ENCODE results near the gene ERH.
"Not testable (repeated sequence)": the region's sequence is repeated elsewhere in the genome, so short reads cannot be mapped to it uniquely, and the experiment has no call there.

The ERH gene

GRCh38 chr14:69398053-69398817 lies at the start of gene ERH, which contains the start of gene SLC39A9:
Gene ERH, minus strand, starts transcription at chr14:69398299. Its CDS starts 66 bp downstream, at chr14:69398233.
Gene SLC39A9, plus strand, starts transcription at chr14:69398692. Its CDS starts 678 bp downstream, at chr14:69399370.
- DNase-seq (ENCODE audit: low read depth in 3 of 3), result peak; percentile 84 to 93 (median 91)

GRCh38 chr14:69443296-69443805 lies 45.3 kb upstream of the ERH start:
- no peak for DNase-seq (ENCODE audit: low read depth in 3 of 3)

- no peak for DNase-seq (ENCODE audit: low read depth in 3 of 3)
Observed at GRCh38 chr14:69441948-69442347, 43.8 kb upstream of the ERH start.

- no peak for DNase-seq (ENCODE audit: low read depth in 3 of 3)
Observed at GRCh38 chr14:69439521-69440270, 41.6 kb upstream of the ERH start.

GRCh38 chr14:69432364-69432763 lies 34.3 kb upstream of the ERH start:
- no peak for DNase-seq (ENCODE audit: low read depth in 3 of 3)

- no peak for DNase-seq (ENCODE audit: low read depth in 3 of 3)
Observed at GRCh38 chr14:69430306-69430939, 32.3 kb upstream of the ERH start.

GRCh38 chr14:69429643-69430042 lies 31.5 kb upstream of the ERH start:
- DNase-seq (ENCODE audit: low read depth in 3 of 3), result no peak

GRCh38 chr14:69428289-69428998 lies 30.3 kb upstream of the ERH start:
- no peak for DNase-seq (ENCODE audit: low read depth in 3 of 3)

- no peak for DNase-seq (ENCODE audit: low read depth in 3 of 3)
Observed at GRCh38 chr14:69427596-69427995, 29.5 kb upstream of the ERH start.

- no peak for DNase-seq (ENCODE audit: low read depth in 3 of 3)
Observed at GRCh38 chr14:69424149-69424923, 26.2 kb upstream of the ERH start.

- no peak for DNase-seq (ENCODE audit: low read depth in 3 of 3)
Observed at GRCh38 chr14:69423279-69423678, 25.2 kb upstream of the ERH start.

GRCh38 chr14:69416087-69416486 lies 18.0 kb upstream of the ERH start:
- DNase-seq (ENCODE audit: low read depth in 3 of 3), result not testable (repeated sequence)

GRCh38 chr14:69413483-69413882 lies 15.4 kb upstream of the ERH start:
- no peak for DNase-seq (ENCODE audit: low read depth in 3 of 3)

- DNase-seq (ENCODE audit: low read depth in 3 of 3), result no peak
Observed at GRCh38 chr14:69408331-69408960, 10.3 kb upstream of the ERH start.

- no peak for DNase-seq (ENCODE audit: low read depth in 3 of 3)
Observed at GRCh38 chr14:69405762-69406161, 7.7 kb upstream of the ERH start.

GRCh38 chr14:69404883-69405282 lies 6.8 kb upstream of the ERH start:
- DNase-seq (ENCODE audit: low read depth in 3 of 3), result no peak

- no peak for DNase-seq (ENCODE audit: low read depth in 3 of 3)
Observed at GRCh38 chr14:69404478-69404877, 6.4 kb upstream of the ERH start.

GRCh38 chr14:69401841-69402240 lies 3.7 kb upstream of the ERH start:
- DNase-seq (ENCODE audit: low read depth in 3 of 3), result no peak

GRCh38 chr14:69400154-69400553 lies 2.1 kb upstream of the ERH start:
- no peak for DNase-seq (ENCODE audit: low read depth in 3 of 3)

GRCh38 chr14:69399750-69400149 lies 1.7 kb upstream of the ERH start:
- DNase-seq (ENCODE audit: low read depth in 3 of 3), result no peak
